ENCODE data around the gene YPEL4. TPM values are rescaled to one million over a fixed set of nuclear protein-coding genes. Genes with fewer than 3 reads are reported as not detected.
A peak's percentile ranks its signal among the peaks of the same experiment; 100 is the strongest.

YPEL4 gene
- 0.14 TPM in 1 of 2 replicates, not detected in the other for total RNA-seq

GRCh38 chr11:57649826-57650738 is at the start of gene YPEL4:
Gene YPEL4 (minus strand): TSS chr11:57649912. CDS start chr11:57647107, 2,805 bp downstream.

GRCh38 chr11:57667736-57668433 is 18.2 kb upstream of the YPEL4 start, which contains the start of gene ZDHHC5:
Gene ZDHHC5 (plus strand): TSS chr11:57668114. CDS start chr11:57673091, 4,977 bp downstream.

GRCh38 chr11:57657194-57658022 is 7.7 kb upstream of the YPEL4 start, which contains the start of gene CLP1:
Gene CLP1 (plus strand): TSS chr11:57657762. CDS start chr11:57659477, 1,715 bp downstream.

GRCh38 chr11:57597461-57597915 is 52.2 kb downstream of the YPEL4 start, which contains the start of gene SERPING1:
Gene SERPING1 (plus strand): TSS chr11:57597685. CDS start chr11:57598271, 586 bp downstream.

Small RNAs within 50 kb of the gene (small RNA-seq; reads per million reads assigned to genes)
- 1,788 reads per million, percentile 100 among the genes with 10 or more reads in this experiment for gene MIR130A (ENCODE audit: low replicate concordance)

Other genes with a start within 250 kb of the YPEL4 start
- gene SLC43A3, start 222.8 kb downstream of the YPEL4 start, total RNA-seq = 40.2 and 70.2 TPM in 2 replicates
- under 0.01 TPM in 1 of 2 replicates, not detected in the other for gene RTN4RL2, start 189.4 kb downstream of the YPEL4 start, total RNA-seq
- gene SLC43A1, start 134.2 kb downstream of the YPEL4 start, total RNA-seq = 13.2 and 34.4 TPM in 2 replicates
- gene TIMM10, start 119.2 kb downstream of the YPEL4 start, total RNA-seq = 22.1 and 27.9 TPM in 2 replicates
- gene SMTNL1, start 112.3 kb downstream of the YPEL4 start, total RNA-seq = not detected in 2 replicates
- gene UBE2L6, start 82.2 kb downstream of the YPEL4 start, total RNA-seq = 39.4 and 57.1 TPM in 2 replicates
- 1.6 and 16.4 TPM in 2 replicates for gene SERPING1, start 52.2 kb downstream of the YPEL4 start, total RNA-seq
- 16.0 and 25.8 TPM in 2 replicates for gene CLP1, start 7.8 kb upstream of the YPEL4 start, total RNA-seq
- gene ZDHHC5, start 18.2 kb upstream of the YPEL4 start, total RNA-seq = 56.7 and 77.9 TPM in 2 replicates
- gene MED19, start 62.3 kb upstream of the YPEL4 start, total RNA-seq = 10.3 and 15.3 TPM in 2 replicates
- gene TMX2, start 62.7 kb upstream of the YPEL4 start, total RNA-seq = 88.0 and 89.0 TPM in 2 replicates
- 56.7 and 79.7 TPM in 2 replicates for gene SELENOH, start 91.6 kb upstream of the YPEL4 start, total RNA-seq
- gene BTBD18, start 101.9 kb upstream of the YPEL4 start, total RNA-seq = not detected in 2 replicates
- 108 and 195 TPM in 2 replicates for gene CTNND1, start 111.9 kb upstream of the YPEL4 start, total RNA-seq

Data from placental pericyte (primary cell).